ENCODE data around the gene TRIM46. TPM values are rescaled to one million over a fixed set of nuclear protein-coding genes. Genes with fewer than 3 reads are reported as not detected.

TRIM46 gene
- total and polyA plus RNA-seq, 2 of the 13 experiments (the other 11 are each of a cell fraction or from before 2014, with no cell fraction given) = 0.04 to 0.09 TPM

- H3K36me3 ChIP-seq (replicated peaks in 1 of 2; ENCODE audit: control insufficient read depth in 1 of 2, insufficient read depth in 2 of 2, low read length in 2 of 2) = no peaks in the 10 kb centered on the region
- ChIA-PET CTCF (ENCODE audit: low intra/inter-chr PET ratio, low total read pairs) (no interaction called here), POLR2A (no interaction called here)
- in situ Hi-C loops (cut with HindIII; ENCODE audit: extremely low pct_ligation_motif_present, low pct_unique_long_range_greater_than_20kb) = no loop called here
- peaks cover 6 to 57% of the 10 kb centered on the region in 2 experiments; a peak in 3 of 5 replicates for H3K27me3 ChIP-seq (ENCODE audit: control insufficient read depth in 1 of 2, insufficient read depth in 2 of 2, low read length in 2 of 2)
- ATAC-seq = peak; percentile 15
- H3K9ac ChIP-seq (ENCODE audit: insufficient read depth, low read depth, low read length) = no peak overlapping the region
- no peak for FAIRE-seq
- no peak for DNase-seq (ENCODE audit: low spot score)
- peaks cover 14% of the 10 kb centered on the region; the same call in 1 of the 2 replicates for H3K4me1 ChIP-seq (ENCODE audit: insufficient read depth, low read length)
- no peak overlapping the region for H3K4me3 ChIP-seq (replicated peaks in 1 of 3; ENCODE audit: insufficient read depth in 1 of 3, low read depth in 2 of 3, low read length in 3 of 3)
- intact Hi-C loops (cut with micrococcal nuclease; ENCODE audit: unreplicated experiment) = no loop called here
- H4K20me1 ChIP-seq (ENCODE audit: insufficient read depth, low read length) = no peaks in the 10 kb centered on the region
- H3K4me2 ChIP-seq (ENCODE audit: low read depth, low read length) = no peak overlapping the region
- H3K27ac ChIP-seq (ENCODE audit: extremely low read length, insufficient read depth, low read length) = no peak overlapping the region
- BruUV-seq (replicated peaks) = no TSS peak
- no peak overlapping the region for H2AFZ ChIP-seq (ENCODE audit: low read length)
- TF ChIP-seq SP2 (CRISPR knock-in tag; IDR thresholded peaks at IDR 0.05) = no peak
- no peak for TF ChIP-seq NR2F6 (IDR thresholded peaks at IDR 0.05)
- TF ChIP-seq NR2F6 (CRISPR knock-in tag; IDR thresholded peaks at IDR 0.05) = no peak
- TF ChIP-seq ZNF121 (CRISPR knock-in tag; IDR thresholded peaks at IDR 0.05) = no peak
- TF ChIP-seq KMT2B (CRISPR knock-in tag; IDR thresholded peaks at IDR 0.05) = no peak
- TF ChIP-seq AGO1 (IDR thresholded peaks at IDR 0.05; ENCODE audit: low read depth, low read length, poor library complexity, severe bottlenecking) = no peak
- no peak for TF ChIP-seq RFX5 (IDR thresholded peaks at IDR 0.05; ENCODE audit: low read depth, low read length)
- no peak for TF ChIP-seq NFIC (IDR thresholded peaks at IDR 0.05; ENCODE audit: low read length)
- TF ChIP-seq KLF6 (CRISPR knock-in tag; IDR thresholded peaks at IDR 0.05) = no peak
- no peak for TF ChIP-seq SIN3A (IDR thresholded peaks at IDR 0.05; ENCODE audit: borderline replicate concordance, low read depth, low read length)
- TF ChIP-seq ZFP82 (CRISPR knock-in tag; IDR thresholded peaks at IDR 0.05; ENCODE audit: borderline replicate concordance) = no peak
- 52% methylated on average over 9 of the region's 16 CpGs for WGBS (ENCODE audit: low lambda C conversion rate)
- no peaks in the 10 kb centered on the region for H3K9me3 ChIP-seq (ENCODE audit: low read length)
- H3K79me2 ChIP-seq (ENCODE audit: insufficient read depth, low read length) = no peaks in the 10 kb centered on the region
Observed at GRCh38 chr1:155187456-155187891, 13.8 kb downstream of the TRIM46 start.

GRCh38 chr1:155188268-155188667 is 14.6 kb downstream of the TRIM46 start:
- no peak overlapping the region for H2AFZ ChIP-seq (ENCODE audit: low read length)
- CTCF ChIA-PET (ENCODE audit: low intra/inter-chr PET ratio, low total read pairs) = no interaction called here
- TF ChIP-seq POLR2AphosphoS5 (IDR thresholded peaks at IDR 0.05; ENCODE audit: low read depth, low read length) = no peak
- TF ChIP-seq ZNF292 (CRISPR knock-in tag; IDR thresholded peaks at IDR 0.05; ENCODE audit: borderline replicate concordance, low read depth) = no peak
- no peak for TF ChIP-seq TP53 (CRISPR knock-in tag; conservative IDR thresholded peaks at IDR 0.05)
- TF ChIP-seq ZSCAN9 (CRISPR knock-in tag; IDR thresholded peaks at IDR 0.05; ENCODE audit: borderline replicate concordance) = no peak
- no peak for TF ChIP-seq HES4 (CRISPR knock-in tag; IDR thresholded peaks at IDR 0.05; ENCODE audit: borderline replicate concordance)
- no peak for TF ChIP-seq ZBTB39 (CRISPR knock-in tag; IDR thresholded peaks at IDR 0.05)
- no peak for TF ChIP-seq RNF219 (CRISPR knock-in tag; IDR thresholded peaks at IDR 0.05)

More at GRCh38 chr1:155188268-155188667, 14.6 kb downstream of the TRIM46 start:
- DNase-seq (ENCODE audit: low spot score) = no peak
- Histone ChIP-seq H3K9me3 (ENCODE audit: low read length) (no peaks in the 10 kb centered on the region), H3K4me2 (ENCODE audit: low read depth, low read length) (no peak overlapping the region), H3K4me3 (replicated peaks in 1 of 3; ENCODE audit: insufficient read depth in 1 of 3, low read depth in 2 of 3, low read length in 3 of 3) (no peak overlapping the region), H3K27me3 (ENCODE audit: control insufficient read depth in 1 of 2, insufficient read depth in 2 of 2, low read length in 2 of 2) (peaks cover 6 to 60% of the 10 kb centered on the region in 2 experiments; a peak in 4 of 5 replicates), H3K9ac (ENCODE audit: insufficient read depth, low read depth, low read length) (no peak overlapping the region), H3K27ac (ENCODE audit: extremely low read length, insufficient read depth, low read length) (no peak overlapping the region), H3K4me1 (ENCODE audit: insufficient read depth, low read length) (peaks cover 18% of the 10 kb centered on the region; the same call in 1 of the 2 replicates), H4K20me1 (ENCODE audit: insufficient read depth, low read length) (no peaks in the 10 kb centered on the region), H3K36me3 (replicated peaks in 1 of 2; ENCODE audit: control insufficient read depth in 1 of 2, insufficient read depth in 2 of 2, low read length in 2 of 2) (no peaks in the 10 kb centered on the region), H3K79me2 (ENCODE audit: insufficient read depth, low read length) (no peaks in the 10 kb centered on the region)
- POLR2A ChIA-PET = no interaction called here
- WGBS (ENCODE audit: low lambda C conversion rate) = 51% methylated on average over 7 of the region's 14 CpGs
- no peak for ATAC-seq
- no peak for FAIRE-seq
- in situ Hi-C loops (cut with HindIII; ENCODE audit: extremely low pct_ligation_motif_present, low pct_unique_long_range_greater_than_20kb) (no loop called here), intact Hi-C loops (cut with micrococcal nuclease; ENCODE audit: unreplicated experiment) (no loop called here)
- BruUV-seq (replicated peaks) = no TSS peak
